Midbrain (tissue), 1 donor: ENCODE data around the gene GOSR1.
"Not testable (repeated sequence)": the region's sequence is repeated elsewhere in the genome, so short reads cannot be mapped to it uniquely, and the experiment has no call there.

Experiments
- DNase-seq: peaks from one replicate; lab custom pipeline; 2025; lab: John Stamatoyannopoulos, UW

GOSR1 gene

DNA sequence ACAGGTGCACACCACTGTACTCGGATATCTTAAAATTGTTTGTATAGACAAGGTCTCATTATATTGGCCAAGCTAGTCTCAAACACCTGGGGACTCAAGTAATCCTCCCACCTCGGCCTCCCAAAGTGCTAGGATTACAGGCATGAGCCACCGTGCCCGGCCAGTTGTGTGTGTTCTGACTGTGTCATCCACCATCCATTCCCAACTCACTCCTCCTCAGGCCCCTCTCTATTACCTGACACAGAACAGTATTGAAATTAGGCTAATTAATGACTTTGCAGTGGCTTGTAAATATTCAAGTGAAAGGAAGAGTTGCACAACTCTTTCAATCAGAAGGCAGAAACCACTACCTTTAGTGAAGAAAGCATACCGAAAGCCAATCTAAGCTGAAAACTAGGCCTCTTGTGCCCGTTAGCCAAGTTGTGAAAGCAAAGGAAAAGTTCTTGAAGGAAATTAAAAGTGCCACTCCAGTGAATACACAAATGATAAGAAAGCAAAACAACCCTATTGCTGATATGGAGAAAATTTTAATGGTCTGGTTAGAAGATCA is 28.7 kb downstream of the GOSR1 start:
- no peak for DNase-seq

DNA sequence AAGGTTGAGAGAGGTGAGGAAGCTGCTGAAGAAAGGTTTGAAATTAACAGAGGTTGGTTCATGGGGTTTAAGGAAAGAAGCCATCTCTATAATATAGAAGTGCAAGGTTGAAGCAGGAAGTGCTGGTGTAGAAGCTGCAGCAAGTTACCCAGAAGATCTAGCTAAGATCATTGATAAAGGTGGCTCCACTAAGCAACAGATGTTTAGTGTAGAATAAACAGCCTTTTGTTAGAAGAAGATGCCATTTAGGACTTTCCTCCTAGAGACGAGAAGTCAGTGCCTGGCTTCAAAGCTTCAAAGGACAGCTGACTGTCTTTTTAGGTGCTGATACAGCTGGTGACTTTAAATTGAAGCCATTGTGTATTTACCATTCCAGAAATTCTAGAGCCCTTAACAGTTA is 29.3 kb downstream of the GOSR1 start:
- DNase-seq, result no peak

DNA sequence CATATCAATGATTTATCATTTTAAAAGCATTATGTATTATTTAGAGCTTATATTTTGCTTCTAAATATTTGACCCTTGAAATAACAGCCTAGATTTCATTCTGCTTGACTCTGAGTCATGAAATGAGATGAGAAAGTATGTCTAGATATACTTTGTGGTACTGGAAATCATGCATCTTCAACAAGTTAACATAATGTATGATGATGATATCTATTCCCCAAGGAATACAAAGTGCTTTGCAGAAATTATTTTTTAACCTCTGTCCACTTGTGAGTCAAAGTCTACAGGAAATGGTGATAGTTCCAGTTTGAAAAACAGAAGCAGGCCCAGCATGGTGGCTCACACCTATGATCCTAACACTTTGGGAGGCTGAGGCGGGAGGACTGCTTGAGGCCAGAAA is 36.1 kb downstream of the GOSR1 start:
- no peak for DNase-seq

DNA sequence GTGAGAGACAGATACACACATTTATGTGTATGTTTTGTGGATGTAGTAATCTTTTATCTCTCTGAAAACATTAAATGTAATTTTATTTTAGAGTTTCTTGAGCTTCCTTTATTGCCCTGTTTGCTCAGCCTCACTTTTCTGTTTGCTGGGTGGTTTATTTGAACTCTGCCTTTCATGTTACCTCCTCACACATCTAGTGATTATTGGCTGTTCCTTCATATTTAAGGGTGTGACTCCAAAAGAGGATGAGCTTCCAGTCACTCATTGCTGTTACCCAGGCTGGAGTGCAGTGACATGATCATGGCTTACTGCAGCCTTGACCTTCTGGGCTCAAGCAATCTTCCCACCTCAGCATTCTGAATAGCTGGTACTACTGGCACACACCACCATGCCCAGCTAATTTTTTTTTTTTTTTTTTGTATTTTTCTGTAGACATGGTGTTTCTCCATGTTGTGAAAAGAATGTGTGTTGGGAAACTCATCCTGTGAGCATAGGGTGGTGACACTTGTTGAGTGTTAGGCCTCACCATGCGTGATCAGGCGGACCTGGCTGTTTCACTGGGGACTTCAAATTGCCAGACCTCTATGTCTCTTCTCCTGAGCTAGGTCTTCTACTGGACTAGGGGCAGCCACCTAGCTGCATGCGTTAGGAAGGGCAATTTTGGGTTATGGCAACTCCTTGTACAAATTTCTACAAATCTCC is 37.8 kb downstream of the GOSR1 start:
- DNase-seq, result no peak

DNA sequence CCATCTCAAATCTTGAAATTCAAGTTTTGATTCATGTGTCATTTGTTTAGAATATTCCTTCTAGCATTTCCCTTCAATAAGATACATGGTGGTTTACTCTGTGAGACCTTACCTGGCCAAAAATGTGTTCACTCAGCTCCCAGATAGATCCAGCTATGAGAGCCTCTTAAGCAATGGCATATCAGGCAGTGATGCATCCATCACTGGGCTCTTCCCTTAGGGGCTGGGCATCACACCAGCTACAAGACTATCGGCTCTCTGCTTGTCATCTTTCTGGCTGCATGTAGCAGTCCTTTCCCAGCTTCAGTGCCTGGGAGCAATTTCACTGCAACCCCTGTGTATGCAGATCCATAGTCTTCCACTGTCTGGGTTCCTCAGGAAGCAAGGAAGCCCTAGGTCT is 40.6 kb downstream of the GOSR1 start:
- DNase-seq, result no peak

DNA sequence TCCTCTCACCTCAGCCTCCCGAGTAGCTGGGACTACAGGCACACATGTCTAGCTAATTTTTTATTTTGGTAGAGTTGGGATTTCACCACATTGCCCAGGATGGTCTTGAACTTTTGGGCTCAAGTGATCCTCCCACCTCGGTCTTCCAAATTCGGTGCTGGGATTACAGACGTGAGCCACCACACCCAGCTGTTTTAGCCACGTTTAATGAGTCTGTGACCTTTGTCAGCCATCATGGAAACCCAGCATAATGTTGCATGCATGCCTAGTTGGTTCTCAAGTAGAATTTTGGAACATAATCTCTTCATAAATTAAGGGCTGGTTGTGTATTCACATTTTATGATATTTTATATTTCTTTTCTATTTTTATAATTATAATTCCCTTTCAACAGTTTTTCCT is 42.0 kb downstream of the GOSR1 start:
- DNase-seq, result no peak

DNA sequence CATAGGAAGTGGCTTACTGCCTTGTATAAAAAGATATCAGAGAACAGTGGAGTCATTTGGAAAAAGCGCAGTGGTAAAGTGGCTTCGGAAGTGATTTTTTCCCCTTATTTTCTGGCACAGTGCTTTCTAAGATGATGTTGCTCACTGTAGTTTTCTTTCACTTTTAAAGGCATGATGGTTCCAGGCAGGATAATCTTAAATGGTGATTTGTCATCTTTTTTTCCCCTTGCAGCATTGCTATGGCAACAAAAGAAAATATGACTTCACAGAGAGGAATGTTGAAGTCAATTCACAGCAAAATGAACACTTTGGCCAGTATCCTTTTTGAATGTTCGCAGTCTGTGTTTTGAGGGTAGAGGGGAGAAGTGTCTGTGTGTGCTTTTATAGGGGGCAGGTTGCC is 42.5 kb downstream of the GOSR1 start:
- no peak for DNase-seq

DNA sequence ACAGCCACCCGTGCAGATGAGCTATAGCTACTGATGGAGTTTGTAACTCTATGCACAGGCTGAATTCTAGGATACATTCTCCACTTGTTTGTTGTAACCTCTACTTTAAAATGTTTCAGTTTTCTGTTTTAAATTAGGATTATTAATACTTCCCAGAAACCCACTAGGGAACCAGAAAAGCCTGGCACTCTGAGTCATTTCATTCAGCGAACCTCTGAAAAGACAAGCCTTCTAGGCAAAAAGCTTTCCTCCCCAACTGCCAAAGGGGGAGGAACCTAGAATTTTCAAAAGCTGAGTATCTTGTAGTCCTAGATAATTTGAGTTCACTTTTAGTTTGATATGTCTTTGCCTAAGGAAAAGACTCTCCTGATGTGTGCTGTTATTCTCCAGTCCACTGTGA is 43.2 kb downstream of the GOSR1 start:
- DNase-seq, result no peak

DNA sequence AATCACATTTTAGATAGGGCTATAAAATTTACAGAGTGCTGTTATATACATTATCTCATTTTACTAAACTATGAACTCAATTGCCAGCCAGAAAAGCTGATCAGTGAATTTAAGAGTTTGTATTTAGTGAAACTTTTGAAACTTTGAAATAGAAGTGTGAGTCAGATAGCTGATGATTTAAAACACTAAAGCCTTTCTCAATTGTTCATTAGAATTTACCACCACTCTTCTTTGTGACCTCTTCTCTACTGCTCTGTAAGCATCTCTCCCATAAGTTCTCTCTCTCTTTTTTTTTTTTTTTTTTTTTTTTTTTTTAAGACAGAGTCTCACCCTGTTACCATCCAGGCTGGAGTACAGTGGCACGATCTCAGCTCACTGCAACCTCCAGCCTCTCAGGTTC is 43.7 kb downstream of the GOSR1 start:
- DNase-seq, result no peak

DNA sequence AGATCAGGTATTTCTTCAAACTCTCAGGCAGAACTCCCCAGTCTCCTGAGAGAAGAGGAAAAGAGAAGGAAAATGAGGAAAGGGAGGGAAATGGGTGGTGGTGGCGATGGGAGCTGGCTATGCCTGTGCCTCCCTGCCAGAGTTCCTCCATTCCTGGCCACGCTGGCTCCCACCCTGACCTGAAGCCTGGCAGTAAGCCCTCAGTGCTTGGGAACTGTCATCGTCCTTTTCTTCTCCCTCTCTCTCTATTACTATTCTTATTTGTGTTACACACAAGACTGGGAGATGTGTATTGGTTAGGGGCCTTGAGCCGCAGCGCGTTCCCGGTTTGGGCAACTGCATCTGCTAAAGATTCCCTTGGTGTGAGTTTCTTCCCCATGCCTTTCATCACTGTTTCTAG is 44.6 kb downstream of the GOSR1 start:
- DNase-seq, result no peak

DNA sequence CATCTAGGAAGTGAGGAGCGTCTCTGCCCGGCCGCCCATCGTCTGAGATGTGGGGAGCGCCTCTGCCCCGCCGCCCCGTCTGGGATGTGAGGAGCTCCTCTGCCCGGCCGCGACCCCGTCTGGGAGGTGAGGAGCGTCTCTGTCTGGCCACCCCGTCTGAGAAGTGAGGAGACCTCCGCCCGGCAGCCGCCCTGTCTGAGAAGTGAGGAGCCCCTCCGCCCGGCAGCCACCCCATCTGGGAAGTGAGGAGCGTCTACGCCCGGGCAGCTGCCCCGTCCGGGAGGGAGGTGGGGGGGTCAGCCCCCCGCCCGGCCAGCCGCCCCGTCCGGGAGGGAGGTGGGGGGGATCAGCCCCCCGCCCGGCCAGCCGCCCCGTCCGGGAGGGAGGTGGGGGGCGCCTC is 46.0 kb downstream of the GOSR1 start:
- DNase-seq, result not testable (repeated sequence)

DNA sequence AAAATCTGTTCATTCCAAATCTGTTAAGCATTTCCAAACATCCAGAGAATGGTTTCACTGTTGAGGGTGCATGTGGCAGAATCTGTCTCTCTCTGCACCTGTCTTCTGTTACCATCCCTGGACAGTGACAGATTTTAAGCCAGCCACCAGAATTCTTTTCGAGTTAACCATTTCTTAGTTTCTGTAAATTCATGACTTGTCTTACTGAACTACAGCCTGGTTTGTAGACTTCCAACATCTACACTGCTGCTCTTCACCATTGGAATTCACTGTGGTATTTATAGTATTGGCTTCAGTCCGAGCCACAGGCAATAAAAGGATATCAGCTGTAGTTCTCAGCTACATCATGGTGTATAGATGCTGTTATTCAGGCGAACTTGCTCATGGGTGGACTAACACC is 47.6 kb downstream of the GOSR1 start:
- DNase-seq, result no peak

DNA sequence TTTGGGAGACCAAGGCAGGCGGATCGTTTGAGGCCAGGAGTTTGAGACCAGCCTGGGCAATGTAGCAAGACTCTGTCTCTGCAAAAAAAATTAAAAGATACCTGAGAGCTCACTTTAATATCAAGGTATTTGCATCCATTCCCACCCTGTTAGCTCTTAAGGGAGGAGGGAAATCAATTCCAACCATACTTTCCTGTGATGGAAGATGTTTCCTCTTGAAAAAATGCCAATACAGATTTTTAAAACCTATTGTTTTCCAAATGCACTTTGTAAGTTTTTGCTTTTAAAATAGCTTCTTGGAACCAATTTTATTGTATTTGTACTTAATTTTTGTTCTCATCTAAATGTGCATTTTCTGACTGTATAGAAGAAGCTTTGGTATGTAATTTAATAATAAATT is 49.2 kb downstream of the GOSR1 start:
- DNase-seq, result no peak

DNA sequence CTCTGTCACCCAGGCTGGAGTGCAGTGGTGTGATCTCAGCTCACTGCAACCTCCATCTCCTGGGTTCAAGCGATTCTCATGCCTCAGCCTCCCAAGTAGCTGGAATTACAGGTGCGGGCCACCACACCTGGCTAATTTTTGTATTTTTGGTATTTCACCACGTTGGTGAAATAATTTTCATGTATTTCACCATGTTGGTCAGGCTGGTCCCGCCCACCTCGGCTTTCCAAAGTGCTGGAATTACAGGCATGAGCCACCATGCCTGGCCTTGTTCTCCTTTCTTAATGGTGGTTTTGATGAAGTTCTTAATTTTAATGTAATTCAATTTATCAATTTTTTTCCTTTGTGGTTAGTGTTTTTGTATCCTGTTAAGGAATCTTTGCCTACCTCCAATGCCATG is 51.5 kb downstream of the GOSR1 start:
- not testable (repeated sequence) for DNase-seq

DNA sequence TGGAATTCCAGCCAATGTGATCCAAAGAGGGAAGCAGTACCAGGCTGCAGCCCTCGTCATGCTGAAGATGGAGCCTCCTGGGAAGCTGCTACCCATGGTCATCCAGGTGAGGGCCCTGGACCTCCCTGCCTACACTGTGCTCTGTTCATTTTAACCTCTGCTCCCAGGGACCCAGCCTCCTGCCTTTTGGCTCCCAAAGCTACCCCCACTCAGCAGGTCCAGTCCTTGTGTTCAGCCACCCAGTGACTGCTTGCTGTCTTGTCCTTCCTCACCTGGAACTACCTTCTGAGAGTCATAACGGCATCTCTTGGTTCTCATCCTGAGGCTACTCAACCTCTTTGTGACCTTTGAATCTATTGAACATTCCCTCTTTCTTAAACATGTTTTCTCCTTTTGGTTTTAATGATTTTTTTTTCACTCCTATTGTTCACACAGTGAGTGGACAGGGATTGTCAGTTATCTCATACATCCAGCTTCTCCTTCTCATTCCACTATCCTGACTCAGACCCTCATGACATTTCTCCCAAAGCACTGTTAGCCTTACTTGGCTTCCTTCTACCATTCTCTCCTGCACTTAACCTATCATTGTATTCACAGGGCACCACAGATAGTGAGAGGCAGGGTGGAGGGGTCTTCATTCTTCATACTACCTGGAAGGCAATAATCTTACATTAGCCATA is 53.3 kb downstream of the GOSR1 start:
- no peak for DNase-seq

DNA sequence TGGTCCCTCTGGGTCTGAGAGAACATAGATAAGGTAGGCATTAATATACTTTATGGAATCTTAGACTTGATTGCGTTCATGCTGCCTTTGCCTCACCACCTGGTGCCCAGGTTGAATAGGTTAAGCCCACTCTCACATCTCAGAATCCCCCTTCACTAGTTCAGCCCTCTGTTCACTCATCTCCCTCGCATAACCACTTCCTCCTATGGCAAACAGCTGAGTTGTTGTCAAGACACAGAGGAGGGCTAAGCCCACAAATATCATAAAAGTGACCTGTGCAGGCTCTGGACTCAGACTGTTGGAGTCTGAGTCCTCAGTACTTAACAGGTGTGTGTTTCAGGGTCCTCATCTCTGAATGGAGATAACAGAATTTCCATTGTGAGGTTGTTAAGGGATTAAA is 55.7 kb downstream of the GOSR1 start:
- DNase-seq, result no peak

DNA sequence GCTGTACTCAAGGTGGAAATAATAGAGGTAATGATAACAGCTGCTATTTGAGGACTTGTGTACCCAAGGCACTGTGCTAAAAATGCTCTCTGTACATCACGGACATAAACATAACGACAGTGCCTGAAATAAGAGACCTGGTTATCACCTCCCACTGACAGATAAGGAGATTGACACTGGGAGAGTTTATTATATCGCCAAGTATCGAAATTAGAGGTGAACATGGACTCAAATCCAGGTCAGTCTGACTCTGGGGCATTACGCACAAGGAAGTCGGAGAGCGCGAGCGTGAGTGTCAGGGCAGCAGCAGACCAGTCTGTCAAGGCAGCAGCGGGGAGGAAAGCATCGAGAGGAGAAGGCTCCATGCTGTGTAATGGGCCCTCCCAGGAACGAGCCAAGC is 57.1 kb downstream of the GOSR1 start:
- no peak for DNase-seq

DNA sequence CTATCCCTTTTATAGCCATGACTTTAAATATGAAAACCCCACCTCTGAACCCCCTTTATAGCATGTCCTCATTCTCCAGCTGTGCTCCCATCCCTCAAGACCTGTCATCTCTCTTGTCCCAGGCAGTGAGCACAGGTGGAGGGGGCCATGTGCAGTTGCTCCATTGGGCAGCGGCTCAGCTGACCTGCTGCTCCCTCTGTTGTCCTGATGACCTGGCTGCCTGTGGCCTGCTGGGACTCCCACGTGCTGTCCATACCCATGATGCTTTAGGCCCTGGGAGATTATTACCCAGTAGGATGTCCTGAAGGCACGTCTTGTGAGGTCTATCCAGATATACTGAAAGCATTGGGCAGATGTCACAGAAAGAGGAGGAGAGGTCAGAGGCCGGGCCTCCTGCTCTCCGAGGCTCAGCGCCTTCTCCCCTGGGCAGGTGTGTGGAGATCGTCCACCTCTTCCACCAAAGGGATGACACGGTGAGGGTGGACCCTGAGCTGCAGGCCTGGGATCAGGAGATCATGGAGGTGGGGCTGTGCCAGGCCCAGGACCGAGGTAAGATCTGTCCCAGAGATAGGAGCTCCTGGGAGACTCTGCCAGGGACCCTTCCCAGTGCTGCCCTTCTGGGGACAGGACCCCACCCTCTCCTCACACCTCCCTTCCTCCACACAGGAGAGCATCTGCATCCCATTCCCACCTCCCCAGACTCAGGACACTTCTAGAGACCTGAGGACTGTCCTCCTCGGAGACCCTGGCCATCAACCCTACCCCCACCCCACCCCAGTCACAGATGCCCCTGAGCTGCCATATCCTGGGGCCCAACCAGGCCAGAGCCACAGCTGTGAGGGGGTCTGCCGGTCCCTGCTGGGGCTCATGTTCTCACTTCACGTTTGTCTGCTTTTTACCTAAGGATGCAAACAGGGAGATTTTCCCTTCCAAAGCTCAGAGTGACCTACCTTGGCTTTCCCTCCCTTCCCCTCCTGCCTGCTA is 58.0 kb downstream of the GOSR1 start:
- DNase-seq, result no peak

DNA sequence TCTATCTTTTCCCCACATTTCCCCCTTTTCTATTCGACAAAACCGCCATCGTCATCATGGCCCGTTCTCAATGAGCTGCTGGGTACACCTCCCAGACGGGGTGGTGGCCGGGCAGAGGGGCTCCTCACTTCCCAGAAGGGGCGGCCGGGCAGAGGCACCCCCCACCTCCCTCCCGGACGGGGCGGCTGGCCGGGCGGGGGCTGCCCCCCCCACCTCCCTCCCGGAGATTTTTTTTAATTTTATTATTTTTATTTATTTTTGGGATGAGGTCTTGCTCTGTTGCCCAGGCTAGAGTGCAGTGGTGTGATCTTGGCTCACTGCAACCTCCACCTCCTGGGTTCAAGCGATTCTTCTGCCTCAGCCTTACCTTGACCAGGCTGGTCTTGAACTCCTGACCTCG is 59.6 kb downstream of the GOSR1 start:
- not testable (repeated sequence) for DNase-seq

DNA sequence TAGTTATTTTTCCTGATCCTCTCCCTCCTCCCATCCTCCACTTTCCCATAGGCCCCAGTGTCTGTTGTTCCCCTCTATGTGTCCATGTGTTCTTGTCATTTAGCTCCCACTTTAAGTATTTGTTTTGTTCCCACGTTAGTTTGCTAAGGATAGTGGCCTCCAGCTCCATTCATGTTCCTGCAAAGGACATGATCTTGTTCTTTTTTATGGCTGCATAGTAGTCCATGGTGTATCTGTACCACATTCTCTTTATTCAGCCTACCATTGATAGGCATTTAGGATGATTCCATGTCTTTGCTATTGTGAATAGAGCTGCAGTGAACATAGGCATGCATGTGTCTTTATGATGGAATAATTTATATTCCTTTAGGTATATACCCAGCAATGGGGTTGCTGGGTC is 60.5 kb downstream of the GOSR1 start:
- not testable (repeated sequence) for DNase-seq

DNA sequence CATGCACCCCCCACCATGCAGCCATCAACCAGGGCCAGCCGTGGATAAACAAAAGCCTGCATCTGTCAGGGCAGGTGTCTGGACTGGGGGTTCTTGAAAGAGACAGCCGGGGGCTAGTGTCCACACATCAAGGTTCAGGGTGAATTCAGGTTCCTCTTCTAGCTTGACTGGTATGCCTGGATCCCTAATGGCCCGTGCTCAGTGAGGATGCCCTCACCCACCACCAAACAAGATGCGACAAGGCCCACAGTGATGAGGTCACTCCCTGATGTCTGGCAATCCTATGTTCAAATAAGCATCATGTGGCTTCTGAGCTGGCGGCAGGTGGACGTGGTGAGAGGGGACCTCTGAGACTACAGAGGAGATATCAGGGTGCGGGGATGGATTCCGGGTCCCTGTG is 64.6 kb downstream of the GOSR1 start:
- DNase-seq, result no peak

DNA sequence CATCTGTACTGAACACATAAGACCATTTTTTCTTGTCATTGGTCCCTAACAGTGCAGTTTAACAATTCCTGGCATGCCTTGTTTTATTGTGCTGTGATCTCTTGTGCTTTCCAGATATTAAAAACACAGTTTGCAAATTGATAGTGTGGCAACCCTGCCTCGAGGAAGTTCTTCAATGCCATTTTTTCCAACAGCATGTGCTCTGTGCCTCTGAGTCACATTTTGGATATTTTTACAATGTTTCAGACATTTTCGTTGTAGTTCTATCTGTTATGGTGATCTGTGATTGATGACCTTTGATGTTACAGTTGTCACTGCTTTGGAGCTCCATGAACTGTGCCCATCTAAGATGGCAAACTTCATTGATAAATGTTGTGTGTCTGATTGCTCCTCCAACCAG is 66.2 kb downstream of the GOSR1 start:
- DNase-seq, result no peak

DNA sequence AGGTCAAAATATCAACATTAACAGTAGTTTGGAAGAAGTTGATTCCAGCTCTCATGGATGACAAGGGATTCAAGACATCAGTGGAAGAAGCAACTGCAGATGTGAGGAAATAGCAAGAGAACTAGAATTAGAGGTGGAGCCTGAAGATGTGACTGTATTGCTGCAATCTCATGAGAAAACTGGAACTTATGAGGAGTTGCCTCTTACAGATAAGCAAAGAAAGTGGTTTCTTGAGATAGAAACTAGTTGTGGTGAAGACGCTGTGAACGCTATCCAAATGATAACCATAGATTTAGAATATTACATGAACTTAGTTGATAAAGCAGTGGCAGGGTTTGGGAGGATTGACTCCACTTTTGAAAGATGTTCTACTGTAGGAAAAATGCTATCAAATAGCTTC is 67.8 kb downstream of the GOSR1 start:
- no peak for DNase-seq
